GM19099 (cell line): ENCODE results near the gene METTL6.

Experiments
- POLR2A ChIP-seq: IDR thresholded peaks from 3 replicates; pipeline ENCODE4 v1.6.1; 2011; ENCODE audit warnings: low read depth; ENCODE audit not compliant: insufficient read length; ENCODE audit errors: extremely low read depth

METTL6 gene

GRCh38 chr3:15431256-15431837 lies 4.0 kb upstream of the METTL6 start:
- no peak for TF ChIP-seq POLR2A

- no peak for TF ChIP-seq POLR2A
These were observed 3.3 kb upstream of the METTL6 start for GRCh38 chr3:15430624-15431023.

DNA sequence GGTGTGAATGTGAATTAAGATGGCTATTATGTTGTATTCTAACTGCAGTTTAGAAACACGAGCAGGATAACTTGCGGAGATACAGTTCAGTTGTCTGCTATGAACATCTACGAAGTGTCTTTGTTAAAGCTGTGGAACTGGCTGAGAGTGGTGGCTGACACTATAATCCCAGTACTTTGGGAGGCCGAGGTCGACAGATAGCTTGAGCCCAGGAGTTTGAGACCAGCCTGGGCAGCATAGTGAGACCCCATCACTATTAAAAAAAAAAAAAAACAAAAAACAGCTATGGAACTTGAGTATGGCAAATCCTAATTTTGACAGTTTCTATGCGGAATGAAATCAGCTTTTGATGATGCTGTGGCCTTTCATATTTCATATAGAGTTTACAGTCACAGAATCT lies 1.7 kb upstream of the METTL6 start:
- TF ChIP-seq POLR2A: no peak

DNA sequence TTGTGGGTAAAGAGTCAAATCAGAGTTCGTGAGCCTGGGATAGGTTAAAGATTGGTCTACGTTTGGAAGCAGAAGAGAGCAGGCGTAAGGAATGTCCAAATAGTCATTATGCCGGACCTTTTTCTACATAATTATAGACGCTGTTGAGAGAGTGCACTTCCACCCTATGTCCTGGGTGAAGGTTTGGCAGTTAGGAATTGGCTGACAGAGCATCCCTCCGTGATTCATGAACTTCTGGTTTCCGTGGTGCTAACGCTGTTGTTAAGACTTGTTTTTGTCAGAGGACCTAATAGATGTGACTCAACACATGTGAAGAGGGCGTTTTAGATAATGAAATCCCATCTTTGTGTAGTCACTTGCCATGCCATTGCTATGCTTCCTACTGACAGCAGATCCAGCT lies 1.2 kb upstream of the METTL6 start:
- TF ChIP-seq POLR2A: no peak

GRCh38 chr3:15427981-15428380 lies 637 bp upstream of the METTL6 start:
- no peak for TF ChIP-seq POLR2A

DNA sequence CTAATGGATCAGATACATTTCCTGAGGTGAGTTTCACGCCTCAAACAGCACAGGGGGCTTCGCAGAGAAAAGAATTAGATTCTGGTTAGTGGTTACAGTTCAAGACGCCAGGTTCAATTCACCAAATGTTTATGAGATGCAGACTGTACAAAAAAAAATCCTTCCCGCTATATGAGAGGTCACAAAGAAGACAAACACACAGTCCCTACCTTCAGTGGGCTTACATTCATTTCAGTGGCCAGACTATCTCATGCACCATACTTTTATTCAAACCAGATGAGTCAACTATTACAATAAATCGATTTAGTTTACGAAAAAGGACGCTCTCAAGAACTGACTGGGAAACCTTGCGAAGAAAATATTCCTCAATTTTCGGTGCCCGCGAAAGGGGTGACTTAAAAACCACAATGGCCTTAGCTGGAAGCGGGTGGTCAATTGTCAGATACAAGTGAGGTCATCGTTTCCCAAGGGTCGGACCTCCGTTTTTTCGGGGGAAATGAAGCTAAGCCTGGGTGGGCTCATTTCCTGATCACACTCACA lies 695 bp downstream of the METTL6 start:
- TF ChIP-seq POLR2A: no peak

DNA sequence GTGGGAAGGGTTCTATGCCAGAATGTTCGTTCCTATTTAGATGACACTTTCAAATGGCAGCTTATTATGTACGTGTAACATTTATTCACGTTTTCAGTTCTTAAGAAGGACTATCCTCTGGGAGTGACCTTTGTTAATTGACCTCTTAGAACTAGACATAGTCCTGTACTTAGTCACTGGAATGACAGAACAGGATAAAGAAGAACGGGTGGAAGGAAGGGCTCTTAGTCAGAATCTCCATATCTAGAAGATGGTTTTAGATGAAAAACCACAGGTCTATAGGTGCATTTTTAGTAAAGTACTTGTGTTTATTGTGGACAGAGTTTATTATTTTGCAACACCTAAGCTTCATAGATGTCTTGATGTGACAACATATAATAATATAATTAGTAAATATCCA lies 6.5 kb downstream of the METTL6 start:
- no peak for TF ChIP-seq POLR2A

GRCh38 chr3:15409774-15410173 lies 17.6 kb downstream of the METTL6 start:
- no peak for TF ChIP-seq POLR2A

GRCh38 chr3:15409239-15409638 lies 18.1 kb downstream of the METTL6 start:
- no peak for TF ChIP-seq POLR2A

GRCh38 chr3:15405448-15406050 lies 21.8 kb downstream of the METTL6 start:
- no peak for TF ChIP-seq POLR2A

- no peak for TF ChIP-seq POLR2A
These were observed 22.6 kb downstream of the METTL6 start for GRCh38 chr3:15404767-15405166.

GRCh38 chr3:15403965-15404364 lies 23.4 kb downstream of the METTL6 start:
- TF ChIP-seq POLR2A: no peak

DNA sequence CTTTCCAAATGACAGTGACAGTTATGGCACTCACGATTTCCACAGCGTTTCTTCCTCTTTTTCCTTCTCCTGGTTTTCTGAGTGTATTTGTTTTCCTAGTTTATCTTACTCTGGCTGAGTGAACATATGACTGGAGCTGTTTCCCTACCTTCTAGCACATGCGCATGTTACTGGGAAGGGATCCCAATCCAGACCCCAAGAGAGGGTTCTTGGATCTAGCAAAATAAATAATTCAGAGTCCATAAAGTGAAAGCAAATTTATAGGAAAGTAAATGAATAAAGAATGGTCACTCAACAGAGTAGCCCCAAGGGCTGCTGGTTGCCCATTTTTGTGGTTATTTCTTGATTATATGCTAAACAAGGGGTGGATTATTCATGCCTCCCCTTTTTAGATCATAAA lies 23.8 kb downstream of the METTL6 start:
- TF ChIP-seq POLR2A: no peak

- TF ChIP-seq POLR2A: no peak
These were observed 25.4 kb downstream of the METTL6 start for GRCh38 chr3:15401936-15402335.

GRCh38 chr3:15399970-15400369 lies 27.4 kb downstream of the METTL6 start:
- TF ChIP-seq POLR2A: no peak

GRCh38 chr3:15391007-15391406 lies 36.3 kb downstream of the METTL6 start:
- TF ChIP-seq POLR2A: no peak

- TF ChIP-seq POLR2A: no peak
These were observed 36.9 kb downstream of the METTL6 start for GRCh38 chr3:15390460-15390859.
